IMR-90 (cell line): ENCODE results near the gene PRC1.

Experiments
- MAZ ChIP-seq: IDR thresholded peaks from 2 replicates; pipeline ENCODE4 v1.6.1; 2012; ENCODE audit warnings: low read depth, mild to moderate bottlenecking, low read length, improper control_type of control experiment, moderate library complexity, borderline replicate concordance
- RAD21 ChIP-seq: IDR thresholded peaks from 2 replicates; pipeline ENCODE4 v1.6.1; 2012; ENCODE audit warnings: low read length, improper control_type of control experiment
- TF ChIP-seq, protein P1 (sequence below): conservative IDR thresholded peaks from 2 replicates; pipeline ENCODE4 v1.5.1; 2012; ENCODE audit warnings: mild to moderate bottlenecking, low read depth, low read length, improper control_type of control experiment

DNA sequence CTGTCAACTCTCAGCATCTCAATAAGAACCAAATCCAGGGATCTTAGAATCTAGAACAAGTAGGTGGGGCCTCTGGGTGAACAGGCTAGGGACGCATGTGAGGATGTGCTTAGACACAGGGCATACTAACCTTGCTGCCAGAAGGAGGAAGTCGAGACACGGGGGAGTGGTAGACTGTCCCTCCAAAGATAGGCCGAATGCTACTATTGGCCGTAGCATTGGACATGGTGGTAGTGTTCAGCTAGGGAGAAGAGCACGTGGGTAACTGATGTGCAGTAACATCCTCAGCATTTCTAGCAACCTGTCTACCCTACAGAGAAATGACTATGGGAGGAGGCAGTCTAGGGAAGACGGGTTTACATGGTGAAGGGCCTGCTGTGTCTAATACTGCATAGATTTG lies 24.1 kb downstream of the PRC1 start:
- TF ChIP-seq RAD21, result no peak
- TF ChIP-seq, protein P1, sequence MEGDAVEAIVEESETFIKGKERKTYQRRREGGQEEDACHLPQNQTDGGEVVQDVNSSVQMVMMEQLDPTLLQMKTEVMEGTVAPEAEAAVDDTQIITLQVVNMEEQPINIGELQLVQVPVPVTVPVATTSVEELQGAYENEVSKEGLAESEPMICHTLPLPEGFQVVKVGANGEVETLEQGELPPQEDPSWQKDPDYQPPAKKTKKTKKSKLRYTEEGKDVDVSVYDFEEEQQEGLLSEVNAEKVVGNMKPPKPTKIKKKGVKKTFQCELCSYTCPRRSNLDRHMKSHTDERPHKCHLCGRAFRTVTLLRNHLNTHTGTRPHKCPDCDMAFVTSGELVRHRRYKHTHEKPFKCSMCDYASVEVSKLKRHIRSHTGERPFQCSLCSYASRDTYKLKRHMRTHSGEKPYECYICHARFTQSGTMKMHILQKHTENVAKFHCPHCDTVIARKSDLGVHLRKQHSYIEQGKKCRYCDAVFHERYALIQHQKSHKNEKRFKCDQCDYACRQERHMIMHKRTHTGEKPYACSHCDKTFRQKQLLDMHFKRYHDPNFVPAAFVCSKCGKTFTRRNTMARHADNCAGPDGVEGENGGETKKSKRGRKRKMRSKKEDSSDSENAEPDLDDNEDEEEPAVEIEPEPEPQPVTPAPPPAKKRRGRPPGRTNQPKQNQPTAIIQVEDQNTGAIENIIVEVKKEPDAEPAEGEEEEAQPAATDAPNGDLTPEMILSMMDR, result no peak
- TF ChIP-seq MAZ, result no peak
